Heart right ventricle (tissue), 16 donors: ENCODE results near the gene ATP11B. TPM values are rescaled to one million over a fixed set of nuclear protein-coding genes. Genes with fewer than 3 reads are reported as not detected.

Experiments
- ATAC-seq, 8 donors: fragments of 200-7000 bp; cut with Tn5 transposase; one replicate each; pipeline ENCODE4 v1.9.1; 2020; ENCODE audit warnings: mild to moderate bottlenecking in 8 of 8, moderate library complexity in 8 of 8, moderate number of reproducible peaks in 1 of 8
- DNase-seq, 2 donors: peaks; one replicate each; pipeline ENCODE4 v3.0.0-alpha.2; 2020
- H3K27ac ChIP-seq, 10 donors: fragments of 200-600 bp; sonication (generic) in 2 of 10; one replicate each; pipeline versions ENCODE4 v1.5.0 to v1.8.0; 2020 to 2022; ENCODE audit warnings: mild to moderate bottlenecking in 3 of 10
- H3K27me3 ChIP-seq, 7 donors: fragments of 200-600 bp; one replicate each; pipeline ENCODE4 v1.8.0; 2021 to 2022; ENCODE audit warnings: mild to moderate bottlenecking in 2 of 7
- H3K36me3 ChIP-seq, 9 donors: fragments of 200-600 bp; sonication (generic) in 1 of 9; one replicate each; pipeline versions ENCODE4 v1.5.0 to v1.8.0; 2020 to 2022; ENCODE audit warnings: mild to moderate bottlenecking in 2 of 9
- H3K4me1 ChIP-seq, 9 donors: fragments of 200-600 bp; sonication (generic) in 1 of 9; one replicate each; pipeline versions ENCODE4 v1.5.0 to v1.8.0; 2020 to 2022; ENCODE audit warnings: mild to moderate bottlenecking in 4 of 9
- H3K4me3 ChIP-seq, 10 donors: fragments of 200-600 bp; sonication (generic) in 2 of 10; one replicate each; pipeline versions ENCODE4 v1.5.0 to v1.8.0; 2020 to 2022; ENCODE audit warnings: mild to moderate bottlenecking in 7 of 10, moderate library complexity in 2 of 10
- H3K9me3 ChIP-seq, 11 donors: fragments of 200-600 bp in 10 of 11; sonication (generic) in 2 of 11; one replicate each; pipeline versions ENCODE4 v1.5.0 to v1.8.0; 2013 to 2022; ENCODE audit warnings: mild to moderate bottlenecking in 2 of 11, control low read depth in 1 of 11, moderate library complexity in 1 of 11
- CTCF ChIP-seq, 9 donors: fragments of 200-600 bp; sonication (generic) in 2 of 9; IDR thresholded peaks; one replicate each; pipeline versions ENCODE4 v1.5.0 to v1.8.0; 2021 to 2022; ENCODE audit warnings: antibody characterized with exemption in 9 of 9, mild to moderate bottlenecking in 5 of 9, moderate library complexity in 1 of 9
- WGBS, 2 donors: extraction: QIAGEN DNeasy Blood & Tissue Kit; methylation state at CpG; one replicate each; pipeline ENCODE4 v1.1.7; 2013; ENCODE audit warnings: inconsistent platforms in 1 of 2; 5-methylcytosine and 5-hydroxymethylcytosine counted together
- intact Hi-C, 10 donors: fragments of 100-400 bp; cut with DNase I; formaldehyde crosslinking; loops; one replicate each; pipeline versions ENCODE4 v1.11.1 to v1.14.2; 2022
- polyA plus RNA-seq, 2 donors: library from polyadenylated mRNA; stranded (reverse); fragments of 200-250 nt; gene quantifications; one replicate each; pipeline ENCODE4 v1.2.3, GENCODE V29; 2013
- total RNA-seq, 10 donors: library from RNA; stranded (reverse); fragmentation: NEBNext Ultra II Directional in 3 of 10; extraction: Animal tissue kit (Norgen Biotek cat#: 25700) in 3 of 10; gene quantifications; one replicate each; pipeline versions ENCODE4 v1.2.1 to v1.2.4, GENCODE V29; 2021 to 2023
- donor health status: Arrhythmogenic right ventricular cardiomyopathy.
- donor health status: ischemic (EF 13 %, LVEDD 7.1; RV severe dilation, severe dysfunction).
- donor health status: healthy with polysubstance abuse.
- donor health status: DM: no; HTN: yes; CAD: no.
- donor health status: DM: no; HTN: no; CAD: no.
- donor health status: ischemic (EF 25% LVEDD 6.9; RV normal size, moderate dysfunction).
- donor health status: ischemic (EF 25% LVEDD 5.7; RV mildly dilated, moderate dysfunction).
- donor health status: healthy.
- donor health status: DM: yes; HTN: yes; CAD: no.
- donor health status: Ischemic cardiomyopathy.
- donor health status: ischemic (EF 35%, LVEDD 5.7; RV mildly dilated, moderate dysfunction).
- donor health status: nonischemic (EF 11% LVEDD 7.7; RV severe dilation, severe dysfunction).
- donor health status: DM: yes; HTN: yes; CAD: no.
- donor health status: PGD.
- donor health status: ischemic (EF 29% LVEDD 5.4; RV normal size, mild dysfunction).
- donor health status: nonischemic (EF 23%, LVEDD 6.1; RV moderate dilation, normal function).

The ATP11B gene
- total and polyA plus RNA-seq, 12 donors: 5.3 to 47.8 (median 36.8) TPM

- Histone ChIP-seq H3K9me3 (no peaks in the 10 kb centered on the region), H3K4me3 (no peak overlapping the region), H3K27ac (no peak overlapping the region), H3K4me1 (no peaks in the 10 kb centered on the region), H3K36me3 (no peaks in the 10 kb centered on the region), H3K27me3 (peaks cover 0 to 10% (median 6%) of the 10 kb centered on the region in 7 donors)
- DNase-seq: no peak
- no peak for TF ChIP-seq CTCF (IDR thresholded peaks at IDR 0.05)
- intact Hi-C loops: no loop called here
- WGBS, 2 donors: 54 to 60% methylated on average over 13 of the region's 13 CpGs
- ATAC-seq: no peak
These were observed 32.6 kb upstream of the ATP11B start for GRCh38 chr3:182760576-182761164.

- no peaks in the 10 kb centered on the region for H3K4me1 ChIP-seq
- H3K36me3 ChIP-seq: no peaks in the 10 kb centered on the region
- H3K4me3 ChIP-seq: no peak overlapping the region
- no peak for TF ChIP-seq CTCF (IDR thresholded peaks at IDR 0.05)
- H3K9me3 ChIP-seq: no peaks in the 10 kb centered on the region
- no peak for DNase-seq
- WGBS, 2 donors: 63 to 78% methylated on average over 2 of the region's 2 CpGs
- no peak for ATAC-seq
- no peak overlapping the region for H3K27ac ChIP-seq
- H3K27me3 ChIP-seq: peaks cover 0 to 6% (median 0%) of the 10 kb centered on the region in 7 donors
- intact Hi-C loops: no loop called here
These were observed 29.4 kb upstream of the ATP11B start for GRCh38 chr3:182763896-182764295.

- Histone ChIP-seq H3K9me3 (no peaks in the 10 kb centered on the region), H3K4me3 (no peak overlapping the region), H3K27ac (no peak overlapping the region), H3K27me3 (peaks cover 0 to 6% (median 0%) of the 10 kb centered on the region in 7 donors), H3K4me1 (no peaks in the 10 kb centered on the region), H3K36me3 (no peaks in the 10 kb centered on the region)
- intact Hi-C loops: no loop called here
- DNase-seq: no peak
- no peak for ATAC-seq
- TF ChIP-seq CTCF (IDR thresholded peaks at IDR 0.05): no peak
These were observed 28.0 kb upstream of the ATP11B start for GRCh38 chr3:182765287-182765686.

GRCh38 chr3:182766099-182766498 lies 27.2 kb upstream of the ATP11B start:
- Histone ChIP-seq H3K4me3 (no peak overlapping the region), H3K36me3 (no peaks in the 10 kb centered on the region), H3K9me3 (no peaks in the 10 kb centered on the region), H3K27ac (no peak overlapping the region), H3K27me3 (peaks cover 0 to 6% (median 0%) of the 10 kb centered on the region in 7 donors), H3K4me1 (no peaks in the 10 kb centered on the region)
- no peak for TF ChIP-seq CTCF (IDR thresholded peaks at IDR 0.05)
- intact Hi-C loops: no loop called here
- ATAC-seq (no peak), DNase-seq (no peak)
- WGBS, 2 donors: 67 to 80% methylated on average over 2 of the region's 2 CpGs
